ENCODE data around the gene C3. TPM values are rescaled to one million over a fixed set of nuclear protein-coding genes. Genes with fewer than 3 reads are reported as not detected.
A peak's percentile ranks its signal among the peaks of the same experiment; 100 is the strongest.

Gene C3
- total and polyA plus RNA-seq, 2 of the 13 experiments (the other 11 are each of a cell fraction or from before 2014, with no cell fraction given), result 1,455 to 6,272 TPM

DNA sequence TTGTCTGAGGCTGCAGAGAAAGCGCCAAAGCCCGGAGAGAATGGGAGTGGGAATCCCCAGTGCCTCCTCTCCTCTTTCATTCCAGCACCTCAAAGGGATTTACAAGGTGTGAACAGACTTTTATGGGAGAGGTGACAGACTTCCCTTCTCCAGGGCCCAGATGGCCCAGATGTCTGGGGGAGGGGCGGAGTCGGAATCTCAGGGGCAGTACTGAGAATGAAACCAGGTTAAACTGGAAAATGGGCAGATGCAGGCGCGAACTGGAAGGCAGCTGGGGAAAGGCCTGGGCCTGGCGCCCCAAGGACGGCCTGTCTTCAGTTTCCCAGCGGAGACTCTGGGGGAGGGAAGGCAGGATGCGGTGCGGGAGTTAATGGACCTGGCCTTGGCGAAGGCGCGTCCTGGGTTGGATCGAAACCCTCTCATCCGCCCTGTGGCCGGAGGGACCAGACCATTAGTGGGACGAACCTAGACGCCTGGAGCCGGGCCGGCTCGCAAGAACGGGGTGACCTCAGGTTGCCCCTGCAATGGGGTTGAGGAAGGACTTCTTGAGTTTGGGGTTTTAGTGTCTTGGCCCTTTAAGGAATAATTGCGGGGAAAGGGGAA lies 18.4 kb upstream of the C3 start (continued):
- TF ChIP-seq, protein P1, sequence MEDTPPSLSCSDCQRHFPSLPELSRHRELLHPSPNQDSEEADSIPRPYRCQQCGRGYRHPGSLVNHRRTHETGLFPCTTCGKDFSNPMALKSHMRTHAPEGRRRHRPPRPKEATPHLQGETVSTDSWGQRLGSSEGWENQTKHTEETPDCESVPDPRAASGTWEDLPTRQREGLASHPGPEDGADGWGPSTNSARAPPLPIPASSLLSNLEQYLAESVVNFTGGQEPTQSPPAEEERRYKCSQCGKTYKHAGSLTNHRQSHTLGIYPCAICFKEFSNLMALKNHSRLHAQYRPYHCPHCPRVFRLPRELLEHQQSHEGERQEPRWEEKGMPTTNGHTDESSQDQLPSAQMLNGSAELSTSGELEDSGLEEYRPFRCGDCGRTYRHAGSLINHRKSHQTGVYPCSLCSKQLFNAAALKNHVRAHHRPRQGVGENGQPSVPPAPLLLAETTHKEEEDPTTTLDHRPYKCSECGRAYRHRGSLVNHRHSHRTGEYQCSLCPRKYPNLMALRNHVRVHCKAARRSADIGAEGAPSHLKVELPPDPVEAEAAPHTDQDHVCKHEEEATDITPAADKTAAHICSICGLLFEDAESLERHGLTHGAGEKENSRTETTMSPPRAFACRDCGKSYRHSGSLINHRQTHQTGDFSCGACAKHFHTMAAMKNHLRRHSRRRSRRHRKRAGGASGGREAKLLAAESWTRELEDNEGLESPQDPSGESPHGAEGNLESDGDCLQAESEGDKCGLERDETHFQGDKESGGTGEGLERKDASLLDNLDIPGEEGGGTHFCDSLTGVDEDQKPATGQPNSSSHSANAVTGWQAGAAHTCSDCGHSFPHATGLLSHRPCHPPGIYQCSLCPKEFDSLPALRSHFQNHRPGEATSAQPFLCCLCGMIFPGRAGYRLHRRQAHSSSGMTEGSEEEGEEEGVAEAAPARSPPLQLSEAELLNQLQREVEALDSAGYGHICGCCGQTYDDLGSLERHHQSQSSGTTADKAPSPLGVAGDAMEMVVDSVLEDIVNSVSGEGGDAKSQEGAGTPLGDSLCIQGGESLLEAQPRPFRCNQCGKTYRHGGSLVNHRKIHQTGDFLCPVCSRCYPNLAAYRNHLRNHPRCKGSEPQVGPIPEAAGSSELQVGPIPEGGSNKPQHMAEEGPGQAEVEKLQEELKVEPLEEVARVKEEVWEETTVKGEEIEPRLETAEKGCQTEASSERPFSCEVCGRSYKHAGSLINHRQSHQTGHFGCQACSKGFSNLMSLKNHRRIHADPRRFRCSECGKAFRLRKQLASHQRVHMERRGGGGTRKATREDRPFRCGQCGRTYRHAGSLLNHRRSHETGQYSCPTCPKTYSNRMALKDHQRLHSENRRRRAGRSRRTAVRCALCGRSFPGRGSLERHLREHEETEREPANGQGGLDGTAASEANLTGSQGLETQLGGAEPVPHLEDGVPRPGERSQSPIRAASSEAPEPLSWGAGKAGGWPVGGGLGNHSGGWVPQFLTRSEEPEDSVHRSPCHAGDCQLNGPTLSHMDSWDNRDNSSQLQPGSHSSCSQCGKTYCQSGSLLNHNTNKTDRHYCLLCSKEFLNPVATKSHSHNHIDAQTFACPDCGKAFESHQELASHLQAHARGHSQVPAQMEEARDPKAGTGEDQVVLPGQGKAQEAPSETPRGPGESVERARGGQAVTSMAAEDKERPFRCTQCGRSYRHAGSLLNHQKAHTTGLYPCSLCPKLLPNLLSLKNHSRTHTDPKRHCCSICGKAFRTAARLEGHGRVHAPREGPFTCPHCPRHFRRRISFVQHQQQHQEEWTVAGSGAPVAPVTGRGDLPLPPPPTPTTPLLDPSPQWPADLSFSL (CRISPR knock-in tag; IDR thresholded peaks at IDR 0.05), result no peak
- TF ChIP-seq ZFP82 (CRISPR knock-in tag; IDR thresholded peaks at IDR 0.05; ENCODE audit: borderline replicate concordance), result peak; percentile 77; the same call in 1 of the 2 replicates
- 0 out of 2 replicates have a peak, but pooled peaks have one; percentile 48 for TF ChIP-seq ZSCAN29 (CRISPR knock-in tag; conservative IDR thresholded peaks at IDR 0.05)
- 0 out of 2 replicates have a peak, but pooled peaks have one; percentile 19 for TF ChIP-seq SRY (CRISPR knock-in tag; IDR thresholded peaks at IDR 0.05)
- TF ChIP-seq ZNF235 (CRISPR knock-in tag; IDR thresholded peaks at IDR 0.05; ENCODE audit: borderline replicate concordance), result peak; percentile 30; the same call in 1 of the 2 replicates
- TF ChIP-seq SMAD1 (CRISPR knock-in tag; IDR thresholded peaks at IDR 0.05; ENCODE audit: borderline replicate concordance, low read depth), result peak; percentile 72; the same call in 1 of the 2 replicates
- TF ChIP-seq, protein P2, sequence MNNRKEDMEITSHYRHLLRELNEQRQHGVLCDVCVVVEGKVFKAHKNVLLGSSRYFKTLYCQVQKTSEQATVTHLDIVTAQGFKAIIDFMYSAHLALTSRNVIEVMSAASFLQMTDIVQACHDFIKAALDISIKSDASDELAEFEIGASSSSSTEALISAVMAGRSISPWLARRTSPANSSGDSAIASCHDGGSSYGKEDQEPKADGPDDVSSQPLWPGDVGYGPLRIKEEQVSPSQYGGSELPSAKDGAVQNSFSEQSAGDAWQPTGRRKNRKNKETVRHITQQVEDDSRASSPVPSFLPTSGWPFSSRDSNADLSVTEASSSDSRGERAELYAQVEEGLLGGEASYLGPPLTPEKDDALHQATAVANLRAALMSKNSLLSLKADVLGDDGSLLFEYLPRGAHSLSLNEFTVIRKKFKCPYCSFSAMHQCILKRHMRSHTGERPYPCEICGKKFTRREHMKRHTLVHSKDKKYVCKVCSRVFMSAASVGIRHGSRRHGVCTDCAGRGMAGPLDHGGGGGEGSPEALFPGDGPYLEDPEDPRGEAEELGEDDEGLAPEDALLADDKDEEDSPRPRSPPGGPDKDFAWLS (CRISPR knock-in tag; IDR thresholded peaks at IDR 0.05; ENCODE audit: borderline replicate concordance), result peak; percentile 74; the same call in 1 of the 2 replicates
- TF ChIP-seq NRL (CRISPR knock-in tag; IDR thresholded peaks at IDR 0.05; ENCODE audit: borderline replicate concordance), result 0 out of 2 replicates have a peak, but pooled peaks have one; percentile 17
- no peak for TF ChIP-seq MATR3 (CRISPR knock-in tag; IDR thresholded peaks at IDR 0.05)
- 0 out of 2 replicates have a peak, but pooled peaks have one; percentile 12 for TF ChIP-seq ZNF333 (CRISPR knock-in tag; IDR thresholded peaks at IDR 0.05; ENCODE audit: borderline replicate concordance)
- 0 out of 2 replicates have a peak, but pooled peaks have one; percentile 8 for TF ChIP-seq ZNF350 (CRISPR knock-in tag; IDR thresholded peaks at IDR 0.05; ENCODE audit: borderline replicate concordance, low read depth)
- TF ChIP-seq ZNF782 (CRISPR knock-in tag; IDR thresholded peaks at IDR 0.05; ENCODE audit: borderline replicate concordance), result no peak; the same call in 1 of the 2 replicates
- TF ChIP-seq AHR (CRISPR knock-in tag; IDR thresholded peaks at IDR 0.05), result 0 out of 2 replicates have a peak, but pooled peaks have one; percentile 25
- TF ChIP-seq ZBTB20 (CRISPR knock-in tag; IDR thresholded peaks at IDR 0.05; ENCODE audit: borderline replicate concordance, low read depth), result no peak
- TF ChIP-seq, protein P3, sequence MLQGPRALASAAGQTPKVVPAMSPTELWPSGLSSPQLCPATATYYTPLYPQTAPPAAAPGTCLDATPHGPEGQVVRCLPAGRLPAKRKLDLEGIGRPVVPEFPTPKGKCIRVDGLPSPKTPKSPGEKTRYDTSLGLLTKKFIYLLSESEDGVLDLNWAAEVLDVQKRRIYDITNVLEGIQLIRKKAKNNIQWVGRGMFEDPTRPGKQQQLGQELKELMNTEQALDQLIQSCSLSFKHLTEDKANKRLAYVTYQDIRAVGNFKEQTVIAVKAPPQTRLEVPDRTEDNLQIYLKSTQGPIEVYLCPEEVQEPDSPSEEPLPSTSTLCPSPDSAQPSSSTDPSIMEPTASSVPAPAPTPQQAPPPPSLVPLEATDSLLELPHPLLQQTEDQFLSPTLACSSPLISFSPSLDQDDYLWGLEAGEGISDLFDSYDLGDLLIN (CRISPR knock-in tag; IDR thresholded peaks at IDR 0.05; ENCODE audit: borderline replicate concordance), result 0 out of 2 replicates have a peak, but pooled peaks have one; percentile 44
- no peak for TF ChIP-seq SRSF4 (IDR thresholded peaks at IDR 0.05; ENCODE audit: low read depth, low read length, poor library complexity, severe bottlenecking)
- peak; percentile 7; the same call in 1 of the 2 replicates for TF ChIP-seq YEATS4 (CRISPR knock-in tag; IDR thresholded peaks at IDR 0.05; ENCODE audit: borderline replicate concordance)
